HG03045 (cell line): ENCODE measurements around the gene SLC43A1.
"Not testable (repeated sequence)": the region's sequence is repeated elsewhere in the genome, so short reads cannot be mapped to it uniquely, and the experiment has no call there.

Experiments used
- ATAC-seq: cut with Tn5 transposase; IDR thresholded peaks from one replicate; pipeline ENCODE4 v1.9.1; 2021; ENCODE audit warnings: mild to moderate bottlenecking, moderate library complexity; ENCODE audit not compliant: unreplicated experiment

The SLC43A1 gene

GRCh38 chr11:57515332-57516060, at the start of gene SLC43A1:
TSS of gene SLC43A1 (minus strand) at chr11:57515702. CDS start at chr11:57514111, 1,591 bp downstream.
- peak; percentile 42 for ATAC-seq

GRCh38 chr11:57562596-57562995, 47.1 kb upstream of the SLC43A1 start:
- ATAC-seq: no peak

GRCh38 chr11:57560146-57560545, 44.6 kb upstream of the SLC43A1 start:
- no peak for ATAC-seq

GRCh38 chr11:57556041-57556440, 40.5 kb upstream of the SLC43A1 start:
- no peak for ATAC-seq

- ATAC-seq: no peak
Measured at GRCh38 chr11:57555393-57555792, 39.9 kb upstream of the SLC43A1 start.

GRCh38 chr11:57552479-57552878, 37.0 kb upstream of the SLC43A1 start:
- ATAC-seq: no peak

GRCh38 chr11:57551941-57552340, 36.4 kb upstream of the SLC43A1 start:
- ATAC-seq: no peak

- no peak for ATAC-seq
Measured at GRCh38 chr11:57549983-57550382, 34.5 kb upstream of the SLC43A1 start.

- ATAC-seq: peak; percentile 80
Measured at GRCh38 chr11:57547854-57548377, 32.4 kb upstream of the SLC43A1 start.

- ATAC-seq: peak; percentile 65
Measured at GRCh38 chr11:57546869-57547475, 31.5 kb upstream of the SLC43A1 start.

- no peak for ATAC-seq
Measured at GRCh38 chr11:57546451-57546850, 30.9 kb upstream of the SLC43A1 start.

GRCh38 chr11:57545883-57546282, 30.4 kb upstream of the SLC43A1 start:
- no peak for ATAC-seq

- ATAC-seq: no peak
Measured at GRCh38 chr11:57544566-57544965, 29.1 kb upstream of the SLC43A1 start.

GRCh38 chr11:57543593-57543992, 28.1 kb upstream of the SLC43A1 start:
- ATAC-seq: no peak

GRCh38 chr11:57542582-57542981, 27.1 kb upstream of the SLC43A1 start:
- no peak for ATAC-seq

GRCh38 chr11:57541169-57541568, 25.7 kb upstream of the SLC43A1 start:
- ATAC-seq: no peak

- ATAC-seq: no peak
Measured at GRCh38 chr11:57539342-57539741, 23.8 kb upstream of the SLC43A1 start.

- no peak for ATAC-seq
Measured at GRCh38 chr11:57536947-57537619, 21.6 kb upstream of the SLC43A1 start, which contains the start of gene SMTNL1. TSS of gene SMTNL1 (plus strand) at chr11:57537595. CDS start at chr11:57542643, 5,048 bp downstream.

GRCh38 chr11:57534449-57534848, 18.9 kb upstream of the SLC43A1 start:
- not testable (repeated sequence) for ATAC-seq

- ATAC-seq: peak; percentile 97
Measured at GRCh38 chr11:57530596-57531507, 15.3 kb upstream of the SLC43A1 start, which contains the start of gene TIMM10. TSS of gene TIMM10 (minus strand) at chr11:57530754. CDS start at chr11:57530189, 565 bp downstream.
